GM12878 (cell line): Measurements from ENCODE around the gene CCL7. TPM values are rescaled to one million over a fixed set of nuclear protein-coding genes. Genes with fewer than 3 reads are reported as not detected.

Experiments used
- ATAC-seq: fragments of 200-7000 bp; cut with Tn5 transposase; 3 replicates; pipeline ENCODE4 v1.9.1; 2020; ENCODE audit warnings: mild to moderate bottlenecking, moderate library complexity
- BruUV-seq: library from RNA; stranded (reverse); fragments of 400-500 nt; replicated peaks from 2 replicates; lab custom pipeline; 2021; lab: Mats Ljungman, UMichigan
- CTCF ChIA-PET: fragments of 300-600 bp; sonication (Branson Sonifier 250); formaldehyde crosslinking; extraction: SDS; loops from one replicate; lab custom pipeline; 2021; ENCODE audit warnings: inconsistent platforms; lab: Yijun Ruan, JAX
- POLR2A ChIA-PET: fragments of 350-600 bp; formaldehyde crosslinking; extraction: SDS; loops from one replicate; lab custom pipeline; 2021; ENCODE audit warnings: inconsistent platforms; lab: Charles Lee
- RAD21 ChIA-PET: fragments of 300-600 bp; sonication (Branson Sonifier 250); formaldehyde crosslinking; loops from one replicate; lab custom pipeline; 2023; ENCODE audit warnings: antibody characterized with exemption; ENCODE audit not compliant: unreplicated experiment; lab: Charles Lee
- SMC1A ChIA-PET: fragments of 300-600 bp; sonication (Branson Sonifier 250); formaldehyde crosslinking; loops from one replicate; lab custom pipeline; 2023; ENCODE audit not compliant: unreplicated experiment, uncharacterized antibody; lab: Charles Lee
- DNase-seq: peaks from one replicate; pipeline ENCODE4 v3.0.0-alpha.2; 2011; ENCODE audit warnings: low read depth, low spot score
- FAIRE-seq: peaks from 3 replicates; lab custom pipeline; 2011; peaks lifted over from hg19 to GRCh38; lab: Jason Lieb, UNC
- H2AFZ ChIP-seq: 2 replicates; pipeline ENCODE4 v1.6.0; 2011; ENCODE audit warnings: low read depth, low read length, control low read depth; ENCODE audit not compliant: control insufficient read depth
- H3K27ac ChIP-seq: 2 replicates; pipeline ENCODE4 v1.5.1; 2011; ENCODE audit warnings: control low read depth; ENCODE audit not compliant: control insufficient read depth, insufficient read depth
- H3K27me3 ChIP-seq, 2 experiments: replicated peaks in 1 of 2; 2 replicates each; pipeline versions ENCODE4 v1.6.0 to v1.6.1; 2011; ENCODE audit warnings: low read length in 1 of 2; ENCODE audit not compliant: control insufficient read depth in 2 of 2, insufficient read depth in 2 of 2
- H3K36me3 ChIP-seq, 2 experiments: 2 replicates each; pipeline ENCODE4 v1.5.1; 2011; ENCODE audit warnings: low read length in 1 of 2; ENCODE audit not compliant: control insufficient read depth in 2 of 2, insufficient read depth in 2 of 2
- H3K4me1 ChIP-seq: 2 replicates; pipeline ENCODE4 v1.6.1; 2011; ENCODE audit warnings: mild to moderate bottlenecking, low read length, moderate library complexity, mixed read lengths; ENCODE audit not compliant: control insufficient read depth, insufficient read depth
- H3K4me2 ChIP-seq: 2 replicates; pipeline ENCODE4 v1.6.0; 2011; ENCODE audit warnings: control low read depth; ENCODE audit not compliant: control insufficient read depth, insufficient read depth
- H3K4me3 ChIP-seq: fragments of 200-600 bp; sonication (generic); 2 replicates; pipeline ENCODE4 v1.5.1; 2016
- H3K79me2 ChIP-seq: 2 replicates; pipeline ENCODE4 v1.6.0; 2011; ENCODE audit warnings: low read length; ENCODE audit not compliant: control insufficient read depth, insufficient read depth
- H3K9ac ChIP-seq: 2 replicates; pipeline ENCODE4 v1.8.0; 2011; ENCODE audit warnings: low read length, control low read depth, mixed read lengths; ENCODE audit not compliant: control insufficient read depth, insufficient read depth
- H3K9me3 ChIP-seq: replicated peaks from 3 replicates; pipeline ENCODE4 v1.5.1; 2011; ENCODE audit warnings: mild to moderate bottlenecking, low read length; ENCODE audit not compliant: control insufficient read depth, insufficient read depth
- H4K20me1 ChIP-seq: 2 replicates; pipeline ENCODE4 v1.6.0; 2011; ENCODE audit not compliant: control insufficient read depth, insufficient read depth
- CHD4 ChIP-seq: fragments of 200-600 bp; sonication (generic); IDR thresholded peaks from 2 replicates; pipeline ENCODE4 v1.6.1; 2016; ENCODE audit warnings: mild to moderate bottlenecking
- ELK1 ChIP-seq: IDR thresholded peaks from 2 replicates; pipeline ENCODE4 v1.6.1; 2012; ENCODE audit warnings: low read depth, low read length, improper control_type of control experiment
- GABPA ChIP-seq: IDR thresholded peaks from 2 replicates; pipeline ENCODE4 v1.6.1; 2014; ENCODE audit warnings: antibody characterized with exemption, low read depth, mild to moderate bottlenecking, inconsistent platforms
- MEF2B ChIP-seq: fragments of 450-650 bp; IDR thresholded peaks from 2 replicates; pipeline ENCODE4 v1.6.1; 2018; ENCODE audit warnings: mild to moderate bottlenecking, moderate library complexity; ENCODE audit not compliant: partially characterized antibody, poor library complexity, severe bottlenecking
- MYC ChIP-seq: IDR thresholded peaks from 2 replicates; pipeline ENCODE4 v1.6.1; 2011; ENCODE audit warnings: mild to moderate bottlenecking, low read length, moderate library complexity, inconsistent platforms; ENCODE audit not compliant: insufficient read depth, insufficient replicate concordance, insufficient read length, severe bottlenecking
- NR2C1 ChIP-seq: fragments of 450-650 bp; IDR thresholded peaks from 2 replicates; pipeline ENCODE4 v1.6.1; 2017; ENCODE audit warnings: antibody characterized with exemption, mild to moderate bottlenecking, moderate library complexity
- POLR2AphosphoS5 ChIP-seq: IDR thresholded peaks from 2 replicates; pipeline ENCODE4 v1.6.1; 2011; ENCODE audit warnings: mild to moderate bottlenecking, low read length, inconsistent platforms
- SKIL ChIP-seq: fragments of 450-650 bp; IDR thresholded peaks from 2 replicates; pipeline ENCODE4 v1.6.1; 2017; ENCODE audit warnings: mild to moderate bottlenecking, low read depth, inconsistent platforms; ENCODE audit not compliant: poor library complexity, severe bottlenecking
- USF1 ChIP-seq: IDR thresholded peaks from 2 replicates; pipeline ENCODE4 v1.6.1; 2011; ENCODE audit warnings: borderline replicate concordance, low read depth, mild to moderate bottlenecking, moderate library complexity, mixed read lengths, low read length; ENCODE audit not compliant: insufficient read depth; ENCODE audit errors: extremely low read length
- ZBTB11 ChIP-seq: fragments of 450-650 bp; formaldehyde crosslinking; IDR thresholded peaks from 2 replicates; pipeline ENCODE4 v1.5.0; 2022; ENCODE audit warnings: mild to moderate bottlenecking, missing genetic modification characterization
- ZBTB40 ChIP-seq: fragments of 450-650 bp; IDR thresholded peaks from 2 replicates; pipeline ENCODE4 v1.6.1; 2016; ENCODE audit warnings: mild to moderate bottlenecking, moderate library complexity, borderline replicate concordance
- WGBS: methylation state at CpG from one replicate; pipeline ENCODE4 v1.1.6; 2016; ENCODE audit warnings: low lambda C conversion rate; ENCODE audit not compliant: insufficient replicate concordance, insufficient coverage; ENCODE audit errors: missing lambda C conversion rate; 5-methylcytosine and 5-hydroxymethylcytosine counted together
- in situ Hi-C: fragments of 300-500 bp; cut with MboI; formaldehyde crosslinking; loops from 9 replicates; pipeline ENCODE4 v1.14.3; 2018; ENCODE audit warnings: mixed read lengths
- intact Hi-C: fragments of 100-400 bp; cut with micrococcal nuclease; formaldehyde crosslinking; loops from one replicate; pipeline ENCODE4 v1.14.2; 2022; ENCODE audit not compliant: unreplicated experiment
- polyA plus RNA-seq, 11 experiments: library from polyadenylated mRNA; depleted of rRNA in 4 of 11; unstranded in 6 of 11; stranded (reverse) in 5 of 11; fragments of >200 nt; fragmentation: Nextera tagmentation in 4 of 11; fragmentation: Illumina TruSeq in 1 of 11; extraction: Ambion mirVana in 4 of 11; extraction: Trizol in 1 of 11; gene quantifications; 1 replicate in 1 of 11; 2 replicates in 10 of 11; pipeline versions ENCODE4 v1.2.1 to v1.2.3, GENCODE V29; 2011 to 2016; ENCODE audit warnings: inconsistent platforms in 2 of 11, missing spikeins in 2 of 11, low read depth in 1 of 11
- total RNA-seq, 4 experiments: library from RNA; depleted of rRNA in 3 of 4; stranded (reverse); fragments of >200 nt in 3 of 4; fragmentation: Illumina TruSeq in 1 of 4; extraction: Trizol in 1 of 4; gene quantifications; 2 replicates each; pipeline versions ENCODE4 v1.2.1 to v1.2.3, GENCODE V29; 2013 to 2021

Gene CCL7
- total and polyA plus RNA-seq, 10 of the 15 experiments (the other 5 are each of a cell fraction or from before 2014, with no cell fraction given): not detected

- BruUV-seq: no TSS peak
- H3K79me2 ChIP-seq: no peaks in the 10 kb centered on the region
- no peaks in the 10 kb centered on the region for H3K36me3 ChIP-seq
- ATAC-seq (no peak), DNase-seq (no peak), FAIRE-seq (no peak)
- no peak overlapping the region for H3K27ac ChIP-seq
- peaks cover 0 to 4% of the 10 kb centered on the region in 2 experiments; a peak in 3 of 4 replicates for H3K27me3 ChIP-seq
- ChIA-PET RAD21 (no interaction called here), CTCF (no interaction called here), SMC1A (interaction anchor here (0.9 kb wide), 1 partner anchor 15 kb away, joined by 3 read pairs; no protein-coding TSS in a partner anchor), POLR2A (no interaction called here)
- no peak overlapping the region for H3K4me2 ChIP-seq
- intact Hi-C loops (no loop called here), in situ Hi-C loops (no loop called here)
- H4K20me1 ChIP-seq: no peaks in the 10 kb centered on the region
- H2AFZ ChIP-seq: no peak overlapping the region
- no peaks in the 10 kb centered on the region; the same call in 1 of the 2 replicates for H3K4me1 ChIP-seq
- H3K9me3 ChIP-seq: no peaks in the 10 kb centered on the region
- WGBS: 0% methylated on average over 2 of the region's 2 CpGs
- no peak overlapping the region for H3K4me3 ChIP-seq
- no peak overlapping the region for H3K9ac ChIP-seq
- no peak for TF ChIP-seq USF1
- no peak for TF ChIP-seq CHD4
- TF ChIP-seq ZBTB11 (CRISPR knock-in tag): no peak
- TF ChIP-seq MYC: no peak
- no peak for TF ChIP-seq ELK1
- TF ChIP-seq MEF2B: no peak
- no peak for TF ChIP-seq GABPA
- no peak for TF ChIP-seq POLR2AphosphoS5
- TF ChIP-seq SKIL: no peak
- TF ChIP-seq ZBTB40: no peak
- no peak for TF ChIP-seq NR2C1
These were observed 33.6 kb downstream of the CCL7 start for GRCh38 chr17:34303606-34304005.
